Measurements from ENCODE around the gene WFS1.

WFS1 gene

DNA sequence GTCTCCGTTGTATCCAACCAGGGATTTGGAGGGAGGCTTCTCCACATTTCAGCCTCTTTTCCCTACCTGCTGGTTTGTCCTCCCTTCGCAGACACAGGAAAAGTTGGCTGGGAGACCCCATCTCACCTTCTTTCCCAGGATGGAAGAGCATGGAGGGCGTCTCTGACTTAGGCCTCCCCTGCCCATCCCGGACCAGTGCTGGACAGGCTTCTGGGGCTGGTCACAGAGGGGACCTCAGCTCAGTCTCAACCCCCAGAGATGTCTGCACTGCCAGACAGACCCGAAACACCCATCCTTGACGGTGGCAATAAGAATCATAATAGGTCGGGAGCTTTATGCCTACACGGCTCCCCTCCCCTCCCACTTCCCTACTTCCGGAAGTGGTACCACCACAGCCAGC, 1.6 kb downstream of the WFS1 start:
- Histone ChIP-seq H3K36me3 (ENCODE audit: insufficient read depth, low read length) (no peaks in the 10 kb centered on the region), H3K27ac (no peak overlapping the region), H3K4me3 (no peak overlapping the region), H3K9me3 (ENCODE audit: low read depth, low read length) (no peaks in the 10 kb centered on the region), H3K9ac (ENCODE audit: insufficient read length) (no peak overlapping the region)
- no peak for TF ChIP-seq FOXP2 (optimal IDR thresholded peaks at IDR 0.05; ENCODE audit: control extremely low read depth, extremely low read length, insufficient read depth)
- no peak for TF ChIP-seq POLR2AphosphoS5 (IDR thresholded peaks at IDR 0.05; ENCODE audit: borderline replicate concordance, low read depth, low read length)
- no peak for TF ChIP-seq EZH2 (IDR thresholded peaks at IDR 0.05)
- no peak for DNase-seq (ENCODE audit: low read depth, low spot score)

DNA sequence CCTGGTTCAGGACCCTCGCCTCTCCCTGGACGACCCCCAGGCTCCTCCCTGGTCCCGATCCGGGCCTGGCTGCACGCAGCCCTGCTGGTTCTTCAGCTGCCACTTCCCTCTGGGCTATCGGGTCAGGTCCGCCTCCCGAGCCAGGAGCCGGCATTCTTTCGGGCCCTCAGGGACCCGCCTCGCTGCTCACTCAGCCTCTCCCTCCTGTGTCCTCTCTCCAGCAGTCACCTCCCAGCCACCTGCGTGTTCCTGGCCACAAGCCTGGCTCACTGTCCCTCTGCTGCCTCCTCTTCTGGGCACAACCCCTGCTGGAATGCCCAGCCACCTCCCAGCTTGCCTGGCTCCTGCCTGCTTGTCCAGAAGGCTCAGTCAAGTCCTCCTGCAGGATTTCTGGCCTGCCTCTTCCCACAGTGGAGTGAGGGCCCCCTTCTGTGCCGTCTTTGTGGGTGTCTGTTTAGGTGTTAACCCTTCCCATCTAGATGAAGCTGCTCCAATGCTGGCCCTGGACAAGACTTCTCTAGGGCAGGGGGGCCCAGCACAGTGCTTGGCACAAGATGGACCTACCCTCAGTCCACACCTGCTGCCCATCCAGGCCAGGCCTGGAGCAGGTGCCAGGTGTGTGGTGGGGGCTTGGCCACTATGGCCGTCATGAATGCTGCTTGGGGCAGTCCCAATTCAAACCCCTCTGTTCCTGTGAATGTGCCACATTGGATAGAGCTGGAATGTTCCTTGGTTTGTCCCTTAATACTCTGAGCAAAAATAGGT, 2.2 kb downstream of the WFS1 start:
- no peak for DNase-seq (ENCODE audit: low read depth, low spot score)
- no peaks in the 10 kb centered on the region for H3K9me3 ChIP-seq (ENCODE audit: low read depth, low read length)
- no peak overlapping the region for H3K27ac ChIP-seq
- no peak overlapping the region for H3K9ac ChIP-seq (ENCODE audit: insufficient read length)
- no peak overlapping the region for H3K4me3 ChIP-seq
- H3K36me3 ChIP-seq (ENCODE audit: insufficient read depth, low read length) = no peaks in the 10 kb centered on the region
- no peak for TF ChIP-seq EZH2 (IDR thresholded peaks at IDR 0.05)
- TF ChIP-seq FOXP2 (optimal IDR thresholded peaks at IDR 0.05; ENCODE audit: control extremely low read depth, extremely low read length, insufficient read depth) = no peak
- no peak for TF ChIP-seq POLR2AphosphoS5 (IDR thresholded peaks at IDR 0.05; ENCODE audit: borderline replicate concordance, low read depth, low read length)

DNA sequence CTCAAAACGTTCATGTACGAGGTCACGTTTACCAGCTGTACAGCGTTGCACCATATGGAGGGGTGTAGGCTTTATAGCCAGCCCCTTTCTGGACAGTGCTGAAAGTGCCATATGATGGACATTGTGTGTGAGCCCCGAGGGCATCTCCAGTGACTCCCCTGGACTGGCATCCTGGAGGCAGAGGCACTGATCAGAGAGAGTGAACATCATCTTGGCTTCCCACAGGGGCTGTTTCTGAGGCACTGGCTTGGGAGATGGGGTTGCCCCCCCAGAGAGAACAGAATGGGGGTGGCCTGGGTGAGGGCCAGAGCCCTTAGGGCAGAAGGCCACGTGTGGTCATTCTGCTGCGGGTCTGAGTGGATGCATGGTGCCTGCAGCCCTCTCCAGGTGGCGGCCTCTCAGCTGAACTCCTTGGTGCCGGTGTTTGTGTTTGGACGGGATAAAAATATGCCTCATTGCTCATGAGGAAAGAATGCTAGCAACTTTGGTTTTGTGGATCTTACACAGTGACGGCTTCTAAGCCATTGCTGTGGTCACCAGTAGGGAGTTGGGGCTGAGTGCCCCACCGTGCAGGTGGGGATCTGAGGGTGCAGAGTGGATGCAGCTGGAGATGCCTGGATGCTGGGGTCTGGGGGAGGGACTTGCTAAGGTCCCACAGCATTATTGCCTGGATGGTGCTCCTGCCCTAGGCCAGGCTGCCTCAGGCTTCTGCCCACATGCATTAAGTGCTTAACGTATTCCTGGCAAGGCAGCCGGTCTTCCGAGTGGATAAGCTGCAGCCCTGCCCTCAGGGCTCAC, 3.4 kb downstream of the WFS1 start:
- Histone ChIP-seq H3K9ac (ENCODE audit: insufficient read length) (no peak overlapping the region), H3K27ac (no peak overlapping the region), H3K36me3 (ENCODE audit: insufficient read depth, low read length) (no peaks in the 10 kb centered on the region), H3K9me3 (ENCODE audit: low read depth, low read length) (no peaks in the 10 kb centered on the region), H3K4me3 (no peak overlapping the region)
- DNase-seq (ENCODE audit: low read depth, low spot score) = no peak
- TF ChIP-seq EZH2 (IDR thresholded peaks at IDR 0.05) (no peak), FOXP2 (optimal IDR thresholded peaks at IDR 0.05; ENCODE audit: control extremely low read depth, extremely low read length, insufficient read depth) (no peak), POLR2AphosphoS5 (IDR thresholded peaks at IDR 0.05; ENCODE audit: borderline replicate concordance, low read depth, low read length) (no peak)

DNA sequence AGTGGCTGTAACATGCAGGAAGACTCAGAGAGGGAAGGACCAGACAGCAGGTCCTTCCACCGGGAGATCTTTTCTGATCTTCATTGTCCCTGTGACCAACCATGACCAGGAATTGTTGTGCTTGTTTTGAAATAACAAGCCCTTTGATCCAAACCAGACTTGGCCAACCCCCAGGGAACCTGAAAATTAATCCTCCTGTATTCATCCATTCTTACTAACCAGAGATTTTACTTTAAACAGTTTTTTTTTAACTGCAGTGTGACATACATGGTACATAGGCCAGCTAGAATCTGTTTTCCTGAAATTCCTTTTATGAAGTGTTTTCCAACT, 4.0 kb downstream of the WFS1 start:
- DNase-seq (ENCODE audit: low read depth, low spot score) = no peak
- H3K4me3 ChIP-seq = no peak overlapping the region

DNA sequence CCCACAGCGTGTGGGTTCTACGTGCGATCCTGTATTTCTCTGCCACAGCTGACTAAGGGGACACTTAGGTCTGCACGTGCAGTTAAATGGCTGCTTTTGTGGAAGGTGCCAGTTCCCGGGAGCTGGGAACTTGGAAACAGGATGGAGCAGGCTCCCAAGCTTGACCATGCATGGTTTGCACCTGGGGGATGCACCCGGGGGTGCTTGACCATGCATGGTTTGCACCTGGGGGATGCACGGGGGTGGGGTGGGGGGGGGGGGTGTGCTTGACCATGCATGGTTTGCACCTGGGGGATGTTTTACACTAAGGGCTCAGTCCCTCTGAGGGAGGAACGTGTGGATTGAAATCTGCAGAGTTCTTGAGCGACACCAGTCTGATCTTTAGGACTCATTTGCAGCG, 5.7 kb downstream of the WFS1 start:
- H3K27ac ChIP-seq = no peak overlapping the region

More for the DNA sequence above, 4.0 kb downstream of the WFS1 start:
- no peaks in the 10 kb centered on the region for H3K9me3 ChIP-seq (ENCODE audit: low read depth, low read length)
- no peaks in the 10 kb centered on the region for H3K36me3 ChIP-seq (ENCODE audit: insufficient read depth, low read length)
- no peak for TF ChIP-seq EZH2 (IDR thresholded peaks at IDR 0.05)
- TF ChIP-seq POLR2AphosphoS5 (IDR thresholded peaks at IDR 0.05; ENCODE audit: borderline replicate concordance, low read depth, low read length) = no peak
- no peak for TF ChIP-seq FOXP2 (optimal IDR thresholded peaks at IDR 0.05; ENCODE audit: control extremely low read depth, extremely low read length, insufficient read depth)
- no peak overlapping the region for H3K9ac ChIP-seq (ENCODE audit: insufficient read length)
- no peak overlapping the region for H3K27ac ChIP-seq

DNA sequence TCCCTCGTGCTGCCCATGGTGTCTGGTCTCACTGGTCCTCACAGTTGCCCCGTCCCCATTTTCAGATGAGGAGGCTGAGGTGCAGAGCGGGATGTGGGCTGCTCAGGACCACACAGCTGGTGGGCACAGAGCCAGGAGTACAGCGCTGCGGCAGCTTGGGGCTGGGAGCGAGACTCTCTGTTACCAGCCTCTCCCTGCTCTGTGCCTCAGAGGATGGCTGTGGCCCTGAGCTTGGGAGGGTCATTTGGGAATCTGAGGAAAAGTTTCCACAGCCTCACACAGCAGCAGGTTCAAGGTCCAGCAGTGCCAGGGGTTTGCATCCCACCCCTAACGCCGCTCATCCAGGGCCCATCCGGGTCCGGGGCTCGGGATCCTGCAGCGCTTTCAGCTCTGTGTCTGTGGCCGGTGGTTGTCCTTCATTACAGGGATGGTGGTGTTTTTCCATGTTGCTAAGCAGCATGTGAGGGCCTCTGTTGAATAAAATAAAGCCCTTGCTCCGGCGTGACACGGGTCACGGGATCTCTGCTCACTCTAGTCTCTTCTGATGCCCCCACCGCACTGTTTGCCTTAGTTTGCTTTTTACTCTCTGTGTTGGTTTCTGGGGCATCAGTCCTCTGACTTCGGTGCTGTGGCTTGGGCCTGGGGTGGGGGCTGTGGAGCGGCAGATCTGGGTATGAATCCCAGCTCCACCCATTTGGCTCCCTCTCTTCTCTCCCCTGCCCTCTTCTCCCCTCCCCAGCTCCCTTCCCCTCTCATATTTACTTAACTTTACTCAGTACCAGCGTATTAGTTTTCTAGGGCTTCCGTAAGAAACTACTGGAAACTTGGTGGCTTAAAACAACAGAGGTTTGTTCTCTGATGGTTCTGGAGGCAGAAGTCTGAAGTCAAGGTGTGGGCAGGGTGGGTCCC, 6.5 kb downstream of the WFS1 start:
- H3K4me3 ChIP-seq = no peak overlapping the region
- H3K9me3 ChIP-seq (ENCODE audit: low read depth, low read length) = no peaks in the 10 kb centered on the region
- H3K36me3 ChIP-seq (ENCODE audit: insufficient read depth, low read length) = no peaks in the 10 kb centered on the region
- no peak for DNase-seq (ENCODE audit: low read depth, low spot score)
- H3K27ac ChIP-seq = no peak overlapping the region
- H3K9ac ChIP-seq (ENCODE audit: insufficient read length) = no peak overlapping the region
- no peak for TF ChIP-seq POLR2AphosphoS5 (IDR thresholded peaks at IDR 0.05; ENCODE audit: borderline replicate concordance, low read depth, low read length)
- no peak for TF ChIP-seq EZH2 (IDR thresholded peaks at IDR 0.05)
- no peak for TF ChIP-seq FOXP2 (optimal IDR thresholded peaks at IDR 0.05; ENCODE audit: control extremely low read depth, extremely low read length, insufficient read depth)

More for the DNA sequence above, 5.7 kb downstream of the WFS1 start:
- H3K4me3 ChIP-seq = no peak overlapping the region
- no peak for TF ChIP-seq EZH2 (IDR thresholded peaks at IDR 0.05)
- TF ChIP-seq POLR2AphosphoS5 (IDR thresholded peaks at IDR 0.05; ENCODE audit: borderline replicate concordance, low read depth, low read length) = no peak
- TF ChIP-seq FOXP2 (optimal IDR thresholded peaks at IDR 0.05; ENCODE audit: control extremely low read depth, extremely low read length, insufficient read depth) = no peak
- no peak for DNase-seq (ENCODE audit: low read depth, low spot score)
- no peaks in the 10 kb centered on the region for H3K9me3 ChIP-seq (ENCODE audit: low read depth, low read length)
- no peaks in the 10 kb centered on the region for H3K36me3 ChIP-seq (ENCODE audit: insufficient read depth, low read length)
- no peak overlapping the region for H3K9ac ChIP-seq (ENCODE audit: insufficient read length)

DNA sequence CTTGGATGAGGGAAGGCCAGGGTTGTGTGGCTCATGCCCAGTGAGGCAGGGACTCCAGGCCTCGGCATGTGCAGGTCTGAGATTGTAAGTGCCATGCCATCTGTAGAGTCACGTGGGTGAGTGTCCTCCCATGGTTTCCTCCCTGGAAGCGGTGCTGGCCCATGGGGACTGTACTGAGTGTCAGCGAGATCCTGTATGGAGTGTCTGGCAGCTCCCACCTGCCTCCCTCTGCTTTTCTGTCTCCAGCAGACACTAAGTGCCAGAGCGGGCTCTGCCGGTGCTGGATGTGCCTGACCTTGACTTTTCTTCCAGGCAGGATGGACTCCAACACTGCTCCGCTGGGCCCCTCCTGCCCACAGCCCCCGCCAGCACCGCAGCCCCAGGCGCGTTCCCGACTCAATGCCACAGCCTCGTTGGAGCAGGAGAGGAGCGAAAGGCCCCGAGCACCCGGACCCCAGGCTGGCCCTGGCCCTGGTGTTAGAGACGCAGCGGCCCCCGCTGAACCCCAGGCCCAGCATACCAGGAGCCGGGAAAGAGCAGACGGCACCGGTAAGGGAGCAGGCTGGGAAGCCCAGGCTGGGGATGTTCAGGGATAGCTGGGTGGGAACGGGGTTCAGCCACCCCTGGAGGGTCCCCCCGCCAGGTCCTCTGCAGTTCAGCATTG, 7.6 kb downstream of the WFS1 start:
- no peak for DNase-seq (ENCODE audit: low read depth, low spot score)
- H3K9ac ChIP-seq (ENCODE audit: insufficient read length) = no peak overlapping the region
- H3K36me3 ChIP-seq (ENCODE audit: insufficient read depth, low read length) = no peaks in the 10 kb centered on the region
- no peak for TF ChIP-seq EZH2 (IDR thresholded peaks at IDR 0.05)
- TF ChIP-seq FOXP2 (optimal IDR thresholded peaks at IDR 0.05; ENCODE audit: control extremely low read depth, extremely low read length, insufficient read depth) = no peak
- TF ChIP-seq POLR2AphosphoS5 (IDR thresholded peaks at IDR 0.05; ENCODE audit: borderline replicate concordance, low read depth, low read length) = no peak
- H3K4me3 ChIP-seq = no peak overlapping the region
- H3K27ac ChIP-seq = no peak overlapping the region
- H3K9me3 ChIP-seq (ENCODE audit: low read depth, low read length) = no peaks in the 10 kb centered on the region

Data from SK-N-MC (cell line).